HG02938 (cell line): Measurements from ENCODE around the gene CDH8.

Experiments used
- ATAC-seq: cut with Tn5 transposase; IDR thresholded peaks from one replicate; pipeline ENCODE4 v1.9.1; 2021; ENCODE audit warnings: mild to moderate bottlenecking, moderate library complexity; ENCODE audit not compliant: unreplicated experiment

The CDH8 gene

GRCh38 chr16:61665512-61665911 is 370.7 kb downstream of the CDH8 start:
- ATAC-seq = no peak

- no peak for ATAC-seq
Observed at GRCh38 chr16:61659936-61660335, 376.3 kb downstream of the CDH8 start.

- ATAC-seq = no peak
Observed at GRCh38 chr16:61654962-61655361, 381.3 kb downstream of the CDH8 start.

- ATAC-seq = no peak
Observed at GRCh38 chr16:61653544-61653943, 382.7 kb downstream of the CDH8 start.

GRCh38 chr16:61645561-61645960 is 390.7 kb downstream of the CDH8 start:
- ATAC-seq = no peak

GRCh38 chr16:61644736-61645135 is 391.5 kb downstream of the CDH8 start:
- no peak for ATAC-seq

GRCh38 chr16:61617219-61617783 is 418.9 kb downstream of the CDH8 start:
- no peak for ATAC-seq

- ATAC-seq = no peak
Observed at GRCh38 chr16:61616088-61616487, 420.1 kb downstream of the CDH8 start.

GRCh38 chr16:61611847-61612491 is 424.3 kb downstream of the CDH8 start:
- no peak for ATAC-seq

GRCh38 chr16:61606581-61606980 is 429.7 kb downstream of the CDH8 start:
- no peak for ATAC-seq
